HG03045 (cell line): ENCODE data around the gene SPECC1L.

Experiments used
- ATAC-seq: cut with Tn5 transposase; IDR thresholded peaks from one replicate; pipeline ENCODE4 v1.9.1; 2021; ENCODE audit warnings: mild to moderate bottlenecking, moderate library complexity; ENCODE audit not compliant: unreplicated experiment

SPECC1L gene

DNA sequence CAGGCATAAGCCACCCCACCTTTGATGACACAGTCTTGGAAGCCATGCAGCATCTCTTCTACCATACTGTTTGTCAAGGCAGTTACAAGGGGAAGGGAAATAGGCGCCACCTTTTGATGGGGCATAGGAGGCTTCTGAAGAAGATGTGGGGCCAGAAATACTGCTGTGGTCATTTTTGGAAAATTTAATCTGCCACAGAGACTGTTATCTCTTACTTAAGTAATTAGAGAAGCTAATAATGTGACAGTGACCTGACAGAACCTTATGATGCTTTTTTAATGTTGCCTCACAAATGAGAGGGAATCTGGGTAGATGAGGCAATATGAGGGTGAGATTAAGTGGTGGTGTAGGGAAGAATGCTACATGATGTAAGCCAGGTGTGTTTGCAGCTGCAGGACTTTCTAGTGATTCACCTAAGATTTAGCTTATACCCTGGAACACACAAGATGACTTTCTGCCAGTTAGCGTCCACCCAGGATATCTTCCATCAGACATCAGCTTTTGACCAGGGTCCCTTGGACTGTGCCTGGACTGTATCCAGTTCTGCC is 122.5 kb downstream of the SPECC1L start:
- ATAC-seq: no peak

DNA sequence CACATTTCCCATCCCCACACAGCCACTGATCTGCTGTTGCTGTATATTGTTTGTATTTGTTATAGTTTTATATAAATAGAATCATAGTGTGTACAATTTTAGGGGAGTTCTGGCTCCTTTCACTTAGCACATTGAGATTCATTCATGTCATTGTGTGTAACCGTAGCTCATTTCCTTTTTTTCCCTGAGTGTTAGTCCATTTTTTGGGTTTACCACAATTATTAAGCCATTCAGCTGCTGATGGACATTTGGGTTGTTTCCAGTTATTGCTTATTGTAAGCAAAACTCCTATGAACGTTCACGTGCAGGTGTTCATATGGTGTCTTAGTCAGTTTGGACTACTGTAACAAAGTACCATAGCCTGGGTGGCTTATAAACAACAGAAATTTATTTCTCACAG is 123.2 kb downstream of the SPECC1L start:
- no peak for ATAC-seq

DNA sequence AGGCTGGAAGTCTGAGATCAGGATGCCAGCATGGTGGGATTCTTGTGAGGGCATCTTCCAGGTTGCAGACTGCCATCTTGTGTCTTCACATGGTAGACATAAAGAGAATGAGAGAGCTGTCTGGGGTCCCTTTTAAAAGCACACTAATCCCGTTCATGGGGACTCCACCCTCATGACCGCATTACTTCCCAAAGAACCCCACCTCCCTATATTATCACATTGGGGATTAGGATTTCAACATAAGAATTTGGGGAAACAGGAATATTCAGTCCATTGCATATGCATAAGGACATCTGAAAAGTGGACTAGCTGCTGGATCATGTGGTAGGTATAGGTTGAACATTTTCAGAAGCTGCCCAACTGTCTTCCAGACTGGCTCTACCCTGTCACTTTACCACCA is 123.6 kb downstream of the SPECC1L start:
- no peak for ATAC-seq

DNA sequence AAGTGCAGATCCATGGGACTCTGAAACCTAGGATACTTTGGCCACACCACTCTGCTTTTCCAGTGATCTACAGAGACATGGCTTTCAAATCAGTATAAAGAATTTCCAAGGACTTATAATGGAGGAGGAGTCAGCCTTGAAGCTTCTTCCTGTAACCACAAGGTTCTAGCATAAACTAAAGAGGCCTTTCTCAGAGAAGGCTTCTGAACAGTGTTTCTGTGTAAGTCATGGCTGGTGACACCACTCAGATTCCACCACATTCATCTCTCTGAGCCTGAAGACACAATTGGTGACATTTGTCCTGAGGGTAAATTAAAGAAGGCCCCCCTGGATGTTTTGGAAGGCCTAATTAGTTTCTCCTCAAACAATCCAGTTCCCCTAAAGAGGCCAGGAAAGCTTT is 127.8 kb downstream of the SPECC1L start:
- ATAC-seq: no peak

DNA sequence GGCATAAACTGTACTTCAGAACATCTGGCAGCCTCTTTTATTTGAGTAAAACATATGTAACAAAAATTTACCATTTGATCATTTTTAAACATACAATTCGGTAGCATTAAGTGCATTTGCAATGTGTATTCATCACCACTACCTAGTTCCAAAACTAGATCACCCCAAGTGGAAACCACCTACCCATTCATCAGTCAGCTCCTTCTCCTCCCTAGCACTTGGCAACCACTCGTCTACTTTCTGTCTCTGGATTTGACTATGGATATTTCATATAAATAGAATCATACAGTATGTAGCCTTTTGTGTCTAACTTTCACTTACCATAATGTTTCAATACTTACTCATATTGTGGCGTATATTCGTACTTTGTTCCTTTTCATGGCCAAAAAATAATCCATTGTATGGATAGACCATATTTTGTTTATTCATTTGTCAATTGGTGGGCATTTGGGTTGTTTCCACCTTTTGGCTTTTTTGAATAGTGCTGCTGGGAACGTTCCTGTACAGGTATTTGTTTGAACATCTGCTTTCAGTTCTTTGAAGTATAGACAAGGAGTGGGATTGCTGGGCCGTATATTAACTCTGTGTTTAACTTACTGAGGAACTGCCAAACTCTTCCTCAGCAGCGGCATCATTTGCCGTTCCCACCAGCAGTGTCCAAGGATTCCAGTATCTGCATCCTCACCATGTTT is 129.5 kb downstream of the SPECC1L start:
- no peak for ATAC-seq

DNA sequence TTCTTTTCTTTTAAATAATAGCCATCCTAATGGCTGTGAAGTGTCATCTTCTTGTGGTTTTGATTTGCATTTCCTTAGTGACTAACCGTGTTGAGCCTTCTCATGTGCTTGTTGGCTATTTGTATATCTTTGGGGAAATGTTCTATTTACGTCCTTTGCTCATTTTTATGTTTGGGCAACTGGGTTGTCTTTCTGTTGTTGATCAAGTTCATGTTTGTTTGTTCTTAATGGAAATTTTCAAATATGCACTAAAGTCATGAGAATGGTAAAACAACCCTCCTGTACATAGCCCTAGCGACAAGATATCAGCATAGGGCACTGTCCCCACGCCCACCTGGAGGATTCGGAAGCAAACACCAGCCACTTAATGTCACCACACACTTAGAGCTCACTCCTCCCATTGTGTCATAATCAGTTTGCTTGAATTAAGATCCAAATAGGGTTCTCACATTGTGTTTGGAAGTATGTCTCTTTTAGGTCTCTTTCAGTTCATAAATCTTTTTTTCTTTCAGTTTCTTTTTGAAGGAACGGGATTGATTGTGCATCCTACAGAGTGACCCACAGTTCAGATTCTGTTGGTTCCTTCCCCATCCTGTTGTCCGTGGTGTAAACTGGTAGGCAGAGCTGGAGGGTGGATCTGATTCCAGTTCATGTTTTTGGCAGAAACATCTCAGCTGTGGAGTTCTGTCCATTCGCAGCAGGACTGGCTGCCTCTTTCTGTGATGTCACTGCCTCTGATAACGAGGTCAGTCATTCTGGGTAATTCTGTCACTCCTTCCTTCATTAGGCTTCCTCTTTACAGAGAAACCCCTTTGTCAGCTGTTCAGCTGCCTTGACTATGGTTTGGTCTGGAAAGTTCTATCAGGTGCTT is 130.3 kb downstream of the SPECC1L start:
- ATAC-seq: no peak

DNA sequence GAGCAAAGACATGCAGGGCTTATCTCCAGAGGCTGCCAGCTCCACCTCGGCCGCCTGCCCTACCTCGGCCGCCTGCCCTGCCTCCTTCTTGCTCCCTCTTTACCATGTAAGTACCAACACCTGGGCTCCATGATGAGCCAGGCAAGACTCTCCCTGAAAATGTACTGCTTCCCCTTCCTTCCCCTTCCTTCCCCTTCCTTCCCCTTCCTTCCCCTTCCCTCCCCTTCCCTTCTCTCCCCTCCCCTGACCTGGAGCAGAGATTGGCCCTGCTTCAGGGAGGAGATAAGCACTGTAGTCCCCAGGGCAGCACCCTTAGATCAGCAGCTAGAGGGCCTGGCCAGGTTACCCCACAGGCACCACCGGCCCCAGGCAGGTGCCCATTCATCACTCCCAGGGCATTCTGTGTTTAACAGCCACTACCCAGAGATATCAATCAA is 131.3 kb downstream of the SPECC1L start:
- no peak for ATAC-seq

DNA sequence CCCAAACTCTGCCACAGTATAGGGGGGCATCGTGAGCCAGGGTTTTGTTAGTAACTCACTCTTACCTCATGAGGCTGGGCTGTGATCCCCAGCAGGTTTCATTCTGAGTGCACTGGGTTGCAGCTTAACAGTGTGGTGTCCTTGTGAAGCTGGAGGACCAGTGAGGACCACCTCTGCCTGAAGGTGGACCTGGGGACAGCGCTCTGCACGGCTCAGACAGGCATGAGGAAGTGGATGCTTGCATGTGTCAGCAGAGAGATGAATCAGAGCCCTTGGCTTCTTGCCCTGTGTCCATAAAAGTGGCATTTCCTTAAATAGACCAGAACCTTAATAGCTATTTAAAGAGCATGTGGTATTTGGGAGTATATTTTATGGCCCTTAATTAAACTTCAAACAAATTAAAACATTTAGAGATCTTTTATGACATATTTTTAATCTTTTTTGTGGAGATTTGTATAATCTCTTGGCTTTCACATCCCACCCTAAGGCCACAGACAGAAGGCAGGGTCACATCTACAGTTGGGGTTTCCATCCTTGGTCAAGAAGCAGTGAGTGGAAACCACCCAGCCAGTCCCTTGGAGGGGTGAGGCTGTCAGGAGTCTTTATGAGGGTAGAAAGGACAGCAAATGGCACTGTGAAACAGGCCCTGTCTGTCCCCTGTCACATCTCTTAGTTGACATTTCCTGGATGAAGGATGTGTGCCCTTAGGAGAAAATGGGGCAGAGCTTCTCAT is 132.0 kb downstream of the SPECC1L start:
- no peak for ATAC-seq

DNA sequence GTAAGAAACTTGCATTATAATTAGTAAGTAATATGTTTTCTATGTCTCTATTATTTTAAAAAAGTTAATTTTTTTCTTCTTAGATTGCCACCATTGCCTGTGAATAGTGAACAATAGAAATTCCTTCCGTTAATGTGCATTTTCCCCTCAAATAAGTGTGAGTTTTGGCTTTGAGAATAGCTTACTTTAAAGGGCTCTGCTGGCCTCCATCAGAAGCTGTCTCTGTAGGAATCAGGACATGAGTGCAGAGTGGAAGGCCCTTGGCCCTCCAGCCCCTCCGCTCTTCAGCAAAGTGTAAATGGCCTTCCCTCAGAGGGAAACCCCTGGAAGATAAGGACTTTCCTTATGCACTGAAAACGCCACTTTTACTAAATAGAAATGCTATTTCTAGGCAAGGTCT is 132.7 kb downstream of the SPECC1L start:
- ATAC-seq: no peak

DNA sequence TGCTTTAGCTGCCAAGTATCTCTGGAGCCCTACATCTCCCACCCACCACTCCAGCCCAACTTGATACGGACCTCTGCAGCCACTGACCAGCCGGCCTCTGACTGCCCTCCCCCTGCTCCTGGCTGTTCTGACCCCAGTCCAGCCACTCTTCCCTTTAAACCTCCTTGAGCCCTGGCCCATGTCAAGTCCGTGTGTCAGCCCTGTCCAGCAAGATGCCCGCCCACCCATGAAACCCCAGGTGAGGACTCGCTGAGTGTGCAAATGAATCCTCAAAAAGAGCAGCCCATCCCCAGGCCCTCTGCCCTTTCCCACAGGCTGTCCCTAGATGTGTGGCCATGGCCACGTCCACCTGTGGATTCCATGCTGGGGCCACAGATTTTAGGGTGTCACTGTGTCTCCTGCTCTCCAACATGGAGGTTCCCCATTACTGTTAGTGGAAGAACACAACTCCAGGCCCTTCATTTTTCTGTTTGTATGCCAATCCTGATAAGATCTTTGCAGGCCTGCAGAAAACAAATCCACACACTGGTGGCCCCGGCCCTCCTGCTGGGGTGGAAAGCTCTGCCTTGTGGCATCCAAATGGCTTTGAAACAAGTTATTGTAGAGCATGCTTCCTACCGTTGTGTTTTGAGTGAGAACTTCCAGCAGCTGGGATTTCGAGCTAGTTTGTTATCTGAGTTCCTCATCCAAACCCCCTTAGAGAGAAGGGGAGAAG is 134.1 kb downstream of the SPECC1L start:
- ATAC-seq: no peak

DNA sequence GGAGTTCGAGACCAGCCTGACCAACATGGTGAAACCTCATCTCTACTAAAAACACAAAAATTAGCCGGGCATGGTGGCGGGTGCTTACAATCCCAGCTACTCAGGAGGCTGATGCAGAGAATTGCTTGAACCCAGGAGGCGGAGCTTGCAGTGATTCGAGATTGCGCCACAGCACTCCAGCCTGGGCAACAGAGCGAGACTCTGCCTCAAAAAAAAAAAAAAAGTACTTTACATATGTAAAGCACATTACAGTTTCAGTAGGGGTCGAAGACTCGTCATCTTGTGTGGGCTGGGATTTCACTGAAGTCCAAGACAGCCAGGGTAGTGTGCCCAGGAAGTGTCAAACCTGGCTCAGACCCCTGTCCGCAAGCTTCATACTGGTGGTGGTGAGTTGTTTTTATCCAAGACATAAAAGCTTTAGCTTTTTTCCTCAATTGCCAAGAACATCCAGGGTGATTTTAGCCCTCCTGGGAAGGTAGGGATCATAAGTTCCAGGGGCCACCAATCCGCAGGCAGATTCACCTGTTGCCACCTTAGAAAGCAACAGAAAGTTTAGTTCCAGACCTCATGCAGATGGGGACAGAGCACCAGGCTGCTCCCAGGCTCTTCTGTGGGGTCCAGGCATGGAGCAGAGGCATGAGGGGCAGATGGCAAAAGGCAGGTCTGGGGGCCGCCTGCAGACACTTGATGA is 135.1 kb downstream of the SPECC1L start:
- no peak for ATAC-seq

DNA sequence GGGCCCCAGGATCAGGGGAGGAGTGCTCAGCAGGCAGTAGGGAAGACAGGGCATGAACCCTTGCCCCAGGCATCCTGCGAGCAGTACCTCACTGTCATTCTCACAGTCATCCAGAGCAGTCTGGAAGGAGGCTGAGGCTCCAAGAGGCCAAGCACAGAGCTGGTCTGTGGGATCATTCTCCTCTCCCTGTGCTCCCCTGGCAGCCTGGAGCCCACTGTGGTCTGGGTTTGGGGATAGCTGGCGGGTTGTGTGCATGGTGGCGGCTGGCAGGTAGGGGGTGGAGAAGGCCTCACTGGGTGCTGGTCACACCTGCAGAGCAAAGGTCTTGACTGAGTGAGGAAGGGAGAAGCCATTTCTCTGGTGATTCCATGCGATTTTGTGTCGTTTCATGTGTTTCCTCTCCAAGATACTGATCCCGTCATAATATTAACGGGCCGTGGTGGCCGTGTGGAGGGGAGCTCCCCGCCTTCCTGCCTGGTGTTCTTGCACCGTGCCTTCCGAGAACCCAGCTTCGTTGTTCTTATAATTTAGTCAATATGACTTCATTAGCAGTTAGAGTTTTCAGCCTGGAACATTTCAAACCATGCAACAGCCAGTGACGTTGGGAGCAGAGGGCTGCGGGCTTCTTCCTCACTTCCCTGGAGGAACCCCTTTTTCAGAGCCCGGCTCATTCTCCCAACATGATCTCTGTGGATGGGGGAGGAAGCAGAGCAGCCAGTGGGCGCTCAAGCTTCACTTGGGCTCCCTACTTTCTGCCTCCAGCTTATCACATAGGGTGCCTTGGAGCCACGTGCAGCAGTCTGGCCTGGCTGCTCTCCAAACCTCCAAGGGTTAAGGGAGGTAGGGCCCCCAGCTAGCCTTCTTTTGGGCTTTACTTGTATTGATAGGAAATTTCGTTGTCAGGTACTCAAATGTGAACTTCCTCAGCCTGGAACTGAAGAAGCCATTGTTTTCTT is 136.0 kb downstream of the SPECC1L start:
- ATAC-seq: no peak

DNA sequence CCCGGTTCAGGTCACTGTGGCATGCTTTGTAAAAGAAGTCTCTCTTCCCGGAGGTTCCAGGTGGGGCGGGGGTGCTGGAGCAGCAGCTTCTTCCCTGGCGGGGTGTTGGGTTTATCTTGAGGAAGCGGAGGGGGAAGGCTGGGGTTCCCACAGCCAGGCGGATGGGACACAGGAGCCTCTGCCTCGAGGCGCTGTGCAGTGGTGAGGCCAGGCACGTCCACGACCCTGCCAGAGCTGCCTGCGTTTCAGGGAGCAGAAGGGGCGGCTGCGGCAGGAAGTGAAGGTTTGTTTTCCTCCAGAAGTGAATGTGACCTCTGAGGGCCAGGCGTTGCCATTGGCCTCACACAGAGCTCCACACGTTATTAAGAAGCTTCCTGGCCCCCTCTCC is 136.6 kb downstream of the SPECC1L start:
- ATAC-seq: no peak

DNA sequence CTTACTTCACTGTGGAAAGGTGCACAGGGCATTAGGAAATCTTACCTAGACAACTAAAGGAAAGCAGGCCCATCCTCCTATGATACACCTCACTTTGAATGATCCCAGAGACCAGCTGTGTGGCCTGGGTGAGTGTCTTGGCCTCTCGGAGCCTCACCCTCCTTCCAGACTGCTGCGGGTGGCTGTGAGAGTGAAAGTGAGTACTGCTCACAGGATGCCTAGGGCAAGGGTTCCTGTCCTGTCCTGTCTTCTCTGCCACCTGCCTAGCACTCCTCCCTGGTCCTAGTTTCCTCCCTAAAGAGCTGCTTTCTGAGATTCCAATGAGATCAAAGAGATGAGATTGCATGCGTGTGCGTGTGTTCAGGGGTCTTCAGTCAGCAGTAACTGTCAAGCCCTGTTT is 137.3 kb downstream of the SPECC1L start:
- ATAC-seq: no peak

DNA sequence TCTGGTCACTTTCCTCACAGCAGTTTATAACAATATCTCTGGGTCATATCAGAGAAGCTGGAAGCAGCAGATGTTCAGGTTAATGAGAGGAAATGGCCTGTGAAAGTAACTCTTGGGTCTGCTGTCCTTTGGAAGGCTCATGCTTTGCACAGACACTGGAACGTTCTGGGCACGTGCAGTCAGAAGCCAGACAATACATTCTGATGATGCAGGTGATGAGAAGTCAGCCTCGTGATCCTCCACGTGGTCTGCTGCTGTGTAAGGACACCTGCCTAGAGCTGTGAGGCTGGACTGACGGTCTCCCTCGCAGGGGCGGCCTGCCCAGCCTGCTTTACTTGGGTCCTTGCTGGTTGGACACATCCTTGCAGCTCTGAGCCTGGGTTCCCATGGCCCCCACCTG is 138.0 kb downstream of the SPECC1L start:
- ATAC-seq: no peak

DNA sequence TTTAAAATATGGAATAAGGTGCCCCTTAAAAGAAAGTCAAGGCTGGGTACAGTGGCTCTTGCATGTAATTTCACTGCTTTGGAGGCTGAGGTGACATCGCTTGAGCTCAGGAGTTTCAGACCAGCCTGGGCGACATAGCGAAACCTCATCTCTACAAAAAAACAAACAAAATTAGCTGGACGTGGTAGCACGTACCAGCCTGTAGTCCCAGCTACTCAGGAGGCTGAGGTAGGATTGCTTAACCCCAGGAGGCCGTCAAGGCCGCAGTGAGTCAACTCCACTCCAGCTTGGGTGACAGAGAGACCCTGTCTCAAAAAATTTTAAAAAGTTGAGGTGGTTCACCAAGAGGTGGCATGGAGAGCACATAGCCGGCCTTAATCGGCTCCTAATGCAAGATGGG is 139.1 kb downstream of the SPECC1L start:
- ATAC-seq: no peak

DNA sequence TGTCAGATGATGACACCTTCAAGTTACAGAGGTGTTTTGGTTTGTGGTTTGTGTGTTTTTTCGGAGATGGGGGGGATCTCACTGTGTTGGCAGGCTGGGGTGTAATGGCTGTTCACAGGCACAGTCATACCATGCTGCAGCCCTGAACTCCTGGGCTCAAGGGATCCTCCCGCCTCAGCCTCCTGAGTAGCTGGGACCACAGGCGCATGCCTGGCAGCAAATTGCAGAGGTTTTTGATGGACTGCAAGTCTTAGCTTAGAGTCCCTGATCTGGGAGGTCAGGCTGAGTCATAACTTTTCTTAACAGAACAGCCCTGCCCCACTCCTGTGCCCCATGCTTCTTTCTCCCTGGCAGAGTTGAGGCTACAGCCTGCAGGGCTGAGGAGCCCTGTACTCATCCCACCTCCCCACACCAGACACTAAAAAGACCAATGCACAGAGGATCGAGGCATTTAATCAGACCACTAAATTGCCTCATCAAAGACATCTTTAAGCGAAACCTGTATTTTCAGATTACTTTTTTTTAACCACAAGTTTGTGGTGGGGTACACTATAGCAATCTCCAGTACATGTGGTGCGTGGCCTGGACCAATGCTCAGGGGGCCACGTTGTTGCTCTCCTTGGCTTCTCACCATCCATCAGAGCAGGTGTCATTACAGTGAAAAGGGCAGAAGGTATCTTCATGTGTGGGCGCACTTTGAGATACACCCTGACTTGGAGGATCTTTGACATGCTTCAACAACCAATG is 139.7 kb downstream of the SPECC1L start:
- ATAC-seq: no peak

DNA sequence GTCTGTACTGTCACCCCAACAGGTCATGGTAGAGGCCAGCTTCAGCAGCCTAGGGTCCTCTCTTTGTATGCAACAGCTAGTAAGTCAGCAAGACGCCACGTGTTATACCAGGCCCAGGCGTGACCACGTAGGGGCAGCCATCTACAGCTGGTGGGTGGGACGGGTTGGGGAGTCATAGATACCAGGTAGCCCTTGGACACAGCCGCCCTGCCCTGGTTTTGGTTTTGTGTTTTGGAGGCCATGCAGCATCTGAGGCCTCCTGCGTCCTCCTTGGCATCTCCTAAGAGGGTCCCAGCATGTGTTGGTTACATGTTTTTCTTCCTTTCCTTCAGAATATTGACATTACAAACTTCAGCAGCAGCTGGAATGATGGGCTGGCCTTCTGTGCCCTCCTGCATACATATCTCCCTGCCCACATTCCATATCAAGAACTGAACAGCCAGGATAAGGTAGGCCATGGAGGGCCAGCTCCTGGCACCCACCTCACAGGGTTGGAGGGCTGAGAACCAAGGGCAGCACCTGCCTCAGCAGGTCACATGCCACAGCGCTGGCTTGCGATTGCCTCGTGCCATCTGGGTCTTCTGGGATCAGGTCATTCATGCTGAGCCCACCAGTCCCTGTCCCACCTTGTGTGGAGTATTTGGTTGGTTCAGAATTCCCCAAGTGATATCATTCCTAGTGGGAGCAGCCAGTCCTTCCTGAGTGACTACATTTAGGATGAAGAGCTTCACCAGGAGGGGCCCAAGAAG is 140.8 kb downstream of the SPECC1L start:
- no peak for ATAC-seq
